Neural crest cell (in vitro differentiated cells): ENCODE data around the gene DHRS11. TPM values are rescaled to one million over a fixed set of nuclear protein-coding genes. Genes with fewer than 3 reads are reported as not detected.

Source experiments
- DNase-seq: peaks from one replicate; pipeline ENCODE4 v3.0.0; 2021; ENCODE audit warnings: low read depth, mixed read lengths, low spot score
- H3K27ac Mint-ChIP-seq: one replicate; pipeline ENCODE4 v1.8.0; 2021; ENCODE audit warnings: mild to moderate bottlenecking, mixed read lengths; ENCODE audit not compliant: unreplicated experiment
- H3K27me3 Mint-ChIP-seq: 2 replicates; pipeline ENCODE4 v1.8.0; 2021; ENCODE audit warnings: low read depth, mild to moderate bottlenecking, mixed read lengths
- H3K36me3 Mint-ChIP-seq: 2 replicates; pipeline ENCODE4 v1.8.0; 2021; ENCODE audit warnings: low read depth, mild to moderate bottlenecking, mixed read lengths
- H3K4me1 Mint-ChIP-seq: 2 replicates; pipeline ENCODE4 v1.8.0; 2021; ENCODE audit warnings: mixed read lengths
- H3K4me3 Mint-ChIP-seq: one replicate; pipeline ENCODE4 v1.8.0; 2021; ENCODE audit warnings: mild to moderate bottlenecking, mixed read lengths
- H3K9me3 Mint-ChIP-seq: 2 replicates; pipeline ENCODE4 v1.8.0; 2021; ENCODE audit warnings: mixed read lengths
- total RNA-seq: library from RNA; stranded (reverse); gene quantifications from 2 replicates; pipeline ENCODE4 v1.2.1, GENCODE V29; 2021
- TF ChIP-seq, protein P1 (sequence below): fragments of 200-600 bp; sonication (generic); conservative IDR thresholded peaks from 2 replicates; pipeline ENCODE4 v1.5.0; 2021; ENCODE audit warnings: antibody characterized with exemption, mild to moderate bottlenecking

The DHRS11 gene
- total RNA-seq, 1 donor from 2014 or later, result 14.7 TPM

DNA sequence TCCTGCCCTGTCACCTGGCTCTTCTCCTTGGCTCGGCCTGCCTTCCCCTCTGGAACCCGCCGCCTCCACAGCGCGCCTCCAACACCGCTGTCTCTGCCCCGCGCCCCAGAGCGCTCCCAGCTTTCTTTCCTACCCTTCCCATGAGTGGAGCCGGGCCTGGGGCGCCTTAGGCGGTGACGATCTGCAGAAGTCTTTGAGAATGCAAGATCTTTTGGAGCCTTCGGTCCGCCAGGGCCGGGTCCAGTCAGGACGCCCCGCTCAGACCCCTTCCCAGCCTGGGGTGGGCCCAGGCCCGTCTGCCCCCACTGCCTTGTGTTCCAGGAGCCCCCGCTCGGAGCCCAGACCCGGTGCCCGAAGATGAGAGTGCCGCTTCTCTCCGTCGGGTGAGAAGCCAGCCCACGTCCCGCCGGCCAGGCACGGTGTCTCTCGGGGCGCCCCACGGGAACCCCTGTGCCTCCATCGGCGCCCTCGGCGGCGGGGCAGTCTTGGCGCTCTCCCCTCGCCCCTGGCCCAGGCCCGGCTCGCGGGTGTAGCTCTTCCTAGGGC is 49.7 kb downstream of the DHRS11 start:
- H3K4me1 Mint-ChIP-seq, result peaks cover 17% of the 10 kb centered on the region
- peak overlapping the region; percentile 83 for H3K4me3 Mint-ChIP-seq
- H3K9me3 Mint-ChIP-seq, result no peaks in the 10 kb centered on the region
- no peaks in the 10 kb centered on the region for H3K36me3 Mint-ChIP-seq
- TF ChIP-seq, protein P1, sequence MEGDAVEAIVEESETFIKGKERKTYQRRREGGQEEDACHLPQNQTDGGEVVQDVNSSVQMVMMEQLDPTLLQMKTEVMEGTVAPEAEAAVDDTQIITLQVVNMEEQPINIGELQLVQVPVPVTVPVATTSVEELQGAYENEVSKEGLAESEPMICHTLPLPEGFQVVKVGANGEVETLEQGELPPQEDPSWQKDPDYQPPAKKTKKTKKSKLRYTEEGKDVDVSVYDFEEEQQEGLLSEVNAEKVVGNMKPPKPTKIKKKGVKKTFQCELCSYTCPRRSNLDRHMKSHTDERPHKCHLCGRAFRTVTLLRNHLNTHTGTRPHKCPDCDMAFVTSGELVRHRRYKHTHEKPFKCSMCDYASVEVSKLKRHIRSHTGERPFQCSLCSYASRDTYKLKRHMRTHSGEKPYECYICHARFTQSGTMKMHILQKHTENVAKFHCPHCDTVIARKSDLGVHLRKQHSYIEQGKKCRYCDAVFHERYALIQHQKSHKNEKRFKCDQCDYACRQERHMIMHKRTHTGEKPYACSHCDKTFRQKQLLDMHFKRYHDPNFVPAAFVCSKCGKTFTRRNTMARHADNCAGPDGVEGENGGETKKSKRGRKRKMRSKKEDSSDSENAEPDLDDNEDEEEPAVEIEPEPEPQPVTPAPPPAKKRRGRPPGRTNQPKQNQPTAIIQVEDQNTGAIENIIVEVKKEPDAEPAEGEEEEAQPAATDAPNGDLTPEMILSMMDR, result no peak
- H3K27me3 Mint-ChIP-seq, result peaks cover 96% of the 10 kb centered on the region
- no peak for DNase-seq
- H3K27ac Mint-ChIP-seq, result no peak overlapping the region

DNA sequence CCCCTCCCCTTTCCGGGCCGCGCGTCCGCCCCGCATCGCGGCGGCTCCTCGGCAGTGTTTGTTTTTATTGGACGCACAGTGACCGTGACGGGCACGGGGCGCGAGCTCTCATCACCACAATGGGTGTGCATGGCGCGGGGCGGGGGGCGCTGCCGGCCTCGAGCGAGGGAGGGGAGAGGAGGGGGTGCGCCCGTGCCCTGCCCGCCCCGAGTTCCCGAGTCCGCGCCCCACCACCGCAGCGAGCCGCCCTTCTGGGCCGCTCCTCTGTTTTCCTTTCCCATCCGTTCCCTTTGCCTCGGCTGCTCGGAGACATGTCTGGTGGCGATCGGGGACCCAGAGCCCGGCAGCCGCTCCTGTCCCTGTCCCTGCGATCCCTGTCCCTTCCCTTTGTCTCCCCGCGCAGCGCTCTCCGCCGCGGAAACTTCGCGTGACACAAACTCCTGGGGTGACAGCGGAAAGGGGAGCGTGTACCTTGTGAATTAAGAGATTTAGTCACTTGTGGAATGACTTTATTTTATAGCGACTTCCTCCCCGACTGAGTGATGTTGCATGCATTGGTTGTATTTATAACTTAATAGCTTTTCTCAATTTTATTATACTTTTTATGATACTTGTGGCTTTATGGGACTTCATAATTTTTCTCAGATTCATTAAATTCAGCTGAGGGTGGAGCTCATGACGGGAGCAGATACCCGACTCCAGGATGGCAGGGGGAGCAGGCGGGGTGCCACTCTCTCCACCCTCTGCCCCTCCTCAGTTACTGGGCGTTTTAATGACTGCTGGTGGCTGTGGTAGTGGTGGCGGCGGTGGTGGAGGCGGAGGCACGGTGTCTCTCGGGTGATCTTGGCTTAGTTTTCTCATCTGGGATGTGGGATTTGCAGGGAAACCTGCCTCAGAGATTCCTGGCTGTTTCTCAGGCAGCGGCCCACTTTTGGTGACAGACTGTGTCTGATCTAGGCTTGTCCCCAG is 50.5 kb downstream of the DHRS11 start:
- DNase-seq, result peak; percentile 18
- TF ChIP-seq, protein P1, result no peak
- H3K27ac Mint-ChIP-seq, result no peak overlapping the region
- H3K27me3 Mint-ChIP-seq, result peaks cover 95% of the 10 kb centered on the region
- peak overlapping the region; percentile 83 for H3K4me3 Mint-ChIP-seq
- H3K9me3 Mint-ChIP-seq, result no peaks in the 10 kb centered on the region
- peaks cover 17% of the 10 kb centered on the region for H3K4me1 Mint-ChIP-seq
- H3K36me3 Mint-ChIP-seq, result no peaks in the 10 kb centered on the region

DNA sequence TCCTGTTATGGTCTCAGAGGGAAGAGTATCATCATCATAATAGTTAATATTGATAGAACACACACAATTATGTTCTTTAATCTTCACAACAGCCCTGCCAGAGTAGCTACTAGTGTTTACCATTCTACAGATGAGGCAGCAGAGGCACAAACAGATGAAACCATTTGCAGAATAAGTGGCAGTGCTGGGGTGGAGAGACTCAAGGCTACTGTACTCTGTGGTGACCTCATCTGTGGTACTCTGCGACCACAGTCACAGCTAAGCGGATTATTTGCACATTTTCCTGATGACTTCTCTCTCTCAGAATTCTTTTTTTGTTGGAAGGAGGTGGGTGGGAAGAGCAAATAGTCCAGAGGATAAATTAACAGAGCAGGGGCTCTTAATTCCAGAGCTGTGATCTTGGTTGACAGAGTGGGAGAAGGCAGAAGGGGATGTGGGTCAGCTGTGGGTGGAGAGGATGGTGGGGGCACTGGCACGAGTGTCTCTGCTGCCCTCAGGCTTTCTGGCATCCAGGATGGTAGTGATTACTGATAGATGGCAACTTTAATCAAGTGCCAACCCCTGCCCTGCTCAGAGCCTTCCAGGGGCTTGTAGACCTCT is 51.5 kb downstream of the DHRS11 start:
- Mint-ChIP-seq H3K36me3 (no peaks in the 10 kb centered on the region), H3K4me1 (peaks cover 17% of the 10 kb centered on the region), H3K4me3 (peak overlapping the region; percentile 83), H3K27me3 (peaks cover 89% of the 10 kb centered on the region), H3K9me3 (no peaks in the 10 kb centered on the region), H3K27ac (no peak overlapping the region)
- TF ChIP-seq, protein P1, result no peak
- DNase-seq, result no peak

DNA sequence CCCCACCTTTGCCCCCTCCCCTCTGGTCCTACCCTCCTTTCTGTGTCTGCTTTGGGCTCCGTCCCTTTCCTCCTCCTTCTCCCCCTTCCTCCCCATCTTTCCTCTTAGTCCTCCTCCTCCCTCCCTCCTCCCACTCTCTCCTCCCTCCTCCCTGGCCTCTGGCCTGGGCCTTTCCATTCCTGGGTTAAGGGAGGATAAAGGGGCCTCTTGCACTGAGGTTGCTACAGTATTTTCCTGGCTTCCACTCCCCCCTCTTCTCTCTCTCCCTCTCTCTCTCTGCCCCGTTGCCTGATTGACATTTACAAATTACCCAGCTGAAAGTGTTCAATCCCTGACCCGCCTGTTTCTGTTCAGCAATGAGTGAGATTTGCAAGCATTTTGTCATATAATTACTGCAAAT is 53.7 kb downstream of the DHRS11 start:
- Mint-ChIP-seq H3K4me1 (peaks cover 22% of the 10 kb centered on the region), H3K27me3 (peaks cover 79% of the 10 kb centered on the region), H3K9me3 (no peaks in the 10 kb centered on the region), H3K36me3 (no peaks in the 10 kb centered on the region), H3K27ac (no peak overlapping the region), H3K4me3 (no peak overlapping the region)
- TF ChIP-seq, protein P1, result no peak
- no peak for DNase-seq

DNA sequence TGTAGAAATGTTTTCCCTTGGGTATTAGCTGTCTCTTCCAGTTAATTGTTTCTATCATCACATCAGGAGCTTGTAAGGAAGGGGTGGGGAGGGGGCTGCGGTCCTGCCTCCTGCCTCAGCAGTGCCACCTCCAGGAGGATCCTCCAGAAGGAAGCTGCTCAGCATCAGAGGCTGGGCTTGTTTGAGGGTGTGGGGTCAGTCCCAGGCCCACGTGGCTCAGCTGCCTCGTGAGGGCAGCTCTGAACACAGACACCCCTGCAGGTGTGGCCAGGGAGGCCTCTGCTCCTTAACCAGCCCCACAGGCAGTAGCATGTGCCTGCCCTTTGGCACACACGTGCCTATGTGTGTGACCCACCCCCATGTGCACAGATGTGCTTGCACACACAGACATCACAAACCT is 56.0 kb downstream of the DHRS11 start:
- no peaks in the 10 kb centered on the region for H3K36me3 Mint-ChIP-seq
- H3K4me3 Mint-ChIP-seq, result no peak overlapping the region
- TF ChIP-seq, protein P1, result no peak
- peaks cover 73% of the 10 kb centered on the region for H3K27me3 Mint-ChIP-seq
- no peaks in the 10 kb centered on the region for H3K9me3 Mint-ChIP-seq
- peaks cover 15% of the 10 kb centered on the region for H3K4me1 Mint-ChIP-seq
- no peak overlapping the region for H3K27ac Mint-ChIP-seq
- DNase-seq, result no peak
